Measurements from ENCODE around the gene ZNF512. TPM values are rescaled to one million over a fixed set of nuclear protein-coding genes. Genes with fewer than 3 reads are reported as not detected.
"Not testable (repeated sequence)": the region's sequence is repeated elsewhere in the genome, so short reads cannot be mapped to it uniquely, and the experiment has no call there.

The ZNF512 gene
- total RNA-seq (10 to 100 TPM; 29.5 to 41.7 TPM), polyA plus RNA-seq (10 to 100 TPM; 12.1 to 21.2 TPM)
- long read RNA-seq, donor 1, partial matches to known transcripts, result 1 of 9 reads
- long read RNA-seq, donor 1, other reads (novel, unspliced or antisense), result 3 of 9 reads
- long read RNA-seq, donor 2, transcript ZNF512-208 (13 exons, 3,543 nt), result major isoform, 5 of 14 reads
- long read RNA-seq, donor 2, partial matches to known transcripts, result 1 of 14 reads
- long read RNA-seq, donor 2, other reads (novel, unspliced or antisense), result 3 of 14 reads

- Histone ChIP-seq H3K27ac (ENCODE audit: low read depth in 1 of 2, low read length in 2 of 2) (peak within 1 kb of the TSS in 1 of 2 donors; percentile 48), H3K27me3 (ENCODE audit: control insufficient read depth in 1 of 2, insufficient read depth in 2 of 2, low read length in 1 of 2) (no peaks in the 10 kb centered on the region), H3K36me3 (ENCODE audit: control insufficient read depth in 1 of 2, insufficient read depth in 2 of 2, low read length in 1 of 2) (no peaks in the 10 kb centered on the region), H3K4me3 (ENCODE audit: low read length in 2 of 2) (peak within 1 kb of the TSS; percentile 94 to 97), H3K9me3 (ENCODE audit: control insufficient read depth, low read length) (peaks cover 1% of the 10 kb centered on the region), H3K4me1 (ENCODE audit: control insufficient read depth in 1 of 2, insufficient read depth in 2 of 2, low read length in 2 of 2) (peaks cover 0 to 3% of the 10 kb centered on the region in 2 donors)
- WGBS, 2 donors, result 1% methylated on average over 38 of the region's 38 CpGs
- DNase-seq, result peak; percentile 96 to 97
- intact Hi-C loops (cut with DNase I), result loop anchor here in 1 of 2 donors (10.0 kb wide), 1 partner anchor 88 kb away; the partner anchor contains the start of genes FNDC4 and GCKR
- peak; percentile 95 for ATAC-seq (ENCODE audit: low FRiP score)
Observed at GRCh38 chr2:27582695-27583389, at the start of gene ZNF512. Gene ZNF512 (plus strand): TSS chr2:27583042. CDS start chr2:27583113, 71 bp downstream.

- H3K4me3 ChIP-seq (ENCODE audit: low read length in 2 of 2), result no peak overlapping the region
- no peaks in the 10 kb centered on the region for H3K9me3 ChIP-seq (ENCODE audit: control insufficient read depth, low read length)
- DNase-seq (no peak), ATAC-seq (ENCODE audit: low FRiP score) (no peak)
- H3K36me3 ChIP-seq (ENCODE audit: control insufficient read depth in 1 of 2, insufficient read depth in 2 of 2, low read length in 1 of 2), result no peaks in the 10 kb centered on the region
- no peak overlapping the region for H3K27ac ChIP-seq (ENCODE audit: low read depth in 1 of 2, low read length in 2 of 2)
- H3K4me1 ChIP-seq (ENCODE audit: control insufficient read depth in 1 of 2, insufficient read depth in 2 of 2, low read length in 2 of 2), result no peaks in the 10 kb centered on the region
- 8 to 13% methylated on average over 4 of the region's 4 CpGs for WGBS, 2 donors
- intact Hi-C loops (cut with DNase I), result no loop called here
- no peaks in the 10 kb centered on the region for H3K27me3 ChIP-seq (ENCODE audit: control insufficient read depth in 1 of 2, insufficient read depth in 2 of 2, low read length in 1 of 2)
Observed at GRCh38 chr2:27537287-27537686, 45.6 kb upstream of the ZNF512 start.

DNA sequence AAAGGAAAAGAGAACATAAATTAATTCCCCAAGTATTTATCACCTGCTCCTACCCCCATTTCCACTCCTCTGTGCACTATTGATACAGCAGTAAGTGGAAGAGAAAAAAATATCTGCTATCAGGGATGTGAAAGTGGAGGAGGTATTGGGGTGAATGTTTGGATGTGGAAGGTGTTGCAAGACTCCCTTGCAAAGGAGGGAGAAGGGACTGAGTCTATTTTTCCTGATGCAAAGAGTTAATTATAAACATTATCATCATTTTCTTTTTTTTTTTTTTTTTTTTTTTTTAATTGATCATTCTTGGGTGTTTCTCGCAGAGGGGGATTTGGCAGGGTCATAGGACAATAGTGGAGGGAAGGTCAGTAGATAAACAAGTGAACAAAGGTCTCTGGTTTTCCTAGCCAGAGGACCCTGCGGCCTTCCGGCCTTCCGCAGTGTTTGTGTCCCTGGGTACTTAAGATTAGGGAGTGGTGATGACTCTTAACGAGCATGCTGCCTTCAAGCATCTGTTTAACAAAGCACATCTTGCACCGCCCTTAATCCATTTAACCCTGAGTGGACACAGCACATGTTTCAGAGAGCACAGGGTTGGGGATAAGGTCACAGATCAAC, 43.9 kb upstream of the ZNF512 start:
- H3K9me3 ChIP-seq (ENCODE audit: control insufficient read depth, low read length); ATAC-seq (ENCODE audit: low FRiP score); H3K4me1 ChIP-seq (ENCODE audit: control insufficient read depth in 1 of 2, insufficient read depth in 2 of 2, low read length in 2 of 2); H3K27me3 ChIP-seq (ENCODE audit: control insufficient read depth in 1 of 2, insufficient read depth in 2 of 2, low read length in 1 of 2); intact Hi-C loops (cut with DNase I); H3K4me3 ChIP-seq (ENCODE audit: low read length in 2 of 2); DNase-seq; H3K36me3 ChIP-seq (ENCODE audit: control insufficient read depth in 1 of 2, insufficient read depth in 2 of 2, low read length in 1 of 2); H3K27ac ChIP-seq (ENCODE audit: low read depth in 1 of 2, low read length in 2 of 2): not testable (repeated sequence)
- WGBS, 2 donors, result 74 to 86% methylated on average over 4 to 5 of the region's 6 CpGs

GRCh38 chr2:27539649-27540048, 43.2 kb upstream of the ZNF512 start:
- intact Hi-C loops (cut with DNase I); H3K9me3 ChIP-seq (ENCODE audit: control insufficient read depth, low read length); ATAC-seq (ENCODE audit: low FRiP score): not testable (repeated sequence)

DNA sequence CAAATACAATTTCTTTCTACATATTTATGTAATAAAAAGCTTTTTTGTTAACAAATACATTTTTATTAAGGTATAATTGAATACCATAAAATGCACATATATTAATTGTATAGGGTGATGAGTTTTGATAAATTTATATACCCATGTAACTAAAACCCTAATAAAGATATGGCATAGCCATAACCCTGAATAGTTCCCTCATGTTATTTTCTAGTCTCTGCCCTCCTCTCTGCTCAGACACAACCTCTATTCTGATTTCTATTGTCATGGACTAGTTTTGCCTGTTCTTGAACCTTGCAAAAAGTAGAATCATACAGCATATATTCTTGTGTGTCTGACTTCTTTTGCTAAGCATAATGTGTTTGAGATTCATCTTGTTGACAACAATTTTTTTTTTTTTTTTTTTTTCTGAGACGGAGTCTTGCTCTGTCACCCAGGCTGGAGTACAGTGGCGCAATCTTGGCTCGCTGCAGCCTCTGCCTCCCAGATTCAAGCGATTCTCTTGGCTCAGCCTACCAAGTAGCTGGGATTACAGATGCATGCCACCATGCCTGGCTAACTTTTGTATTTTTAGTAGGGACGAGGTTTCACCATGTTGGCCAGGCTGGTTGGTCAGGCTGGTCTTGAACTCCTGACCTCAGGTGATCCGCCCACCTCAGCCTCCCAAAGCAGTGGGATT, 38.6 kb upstream of the ZNF512 start:
- 82 to 83% methylated on average over 5 to 6 of the region's 6 CpGs for WGBS, 2 donors
- intact Hi-C loops (cut with DNase I), result no loop called here

More at GRCh38 chr2:27539649-27540048, 43.2 kb upstream of the ZNF512 start:
- H3K27me3 ChIP-seq (ENCODE audit: control insufficient read depth in 1 of 2, insufficient read depth in 2 of 2, low read length in 1 of 2); DNase-seq; H3K27ac ChIP-seq (ENCODE audit: low read depth in 1 of 2, low read length in 2 of 2); H3K4me1 ChIP-seq (ENCODE audit: control insufficient read depth in 1 of 2, insufficient read depth in 2 of 2, low read length in 2 of 2); H3K36me3 ChIP-seq (ENCODE audit: control insufficient read depth in 1 of 2, insufficient read depth in 2 of 2, low read length in 1 of 2); H3K4me3 ChIP-seq (ENCODE audit: low read length in 2 of 2): not testable (repeated sequence)
- WGBS, 2 donors, result 91 to 93% methylated on average over 16 to 27 of the region's 35 CpGs

GRCh38 chr2:27545348-27546141, 37.3 kb upstream of the ZNF512 start:
- intact Hi-C loops (cut with DNase I), result no loop called here
- Histone ChIP-seq H3K27me3 (ENCODE audit: control insufficient read depth in 1 of 2, insufficient read depth in 2 of 2, low read length in 1 of 2) (no peaks in the 10 kb centered on the region), H3K9me3 (ENCODE audit: control insufficient read depth, low read length) (no peaks in the 10 kb centered on the region), H3K36me3 (ENCODE audit: control insufficient read depth in 1 of 2, insufficient read depth in 2 of 2, low read length in 1 of 2) (no peaks in the 10 kb centered on the region), H3K27ac (ENCODE audit: low read depth in 1 of 2, low read length in 2 of 2) (no peak overlapping the region), H3K4me1 (ENCODE audit: control insufficient read depth in 1 of 2, insufficient read depth in 2 of 2, low read length in 2 of 2) (no peaks in the 10 kb centered on the region), H3K4me3 (ENCODE audit: low read length in 2 of 2) (no peak overlapping the region)
- DNase-seq (no peak), ATAC-seq (ENCODE audit: low FRiP score) (no peak)
- 85 to 90% methylated on average over 5 of the region's 5 CpGs for WGBS, 2 donors

More for the DNA sequence above, 38.6 kb upstream of the ZNF512 start:
- ATAC-seq (ENCODE audit: low FRiP score) (no peak), DNase-seq (no peak)
- no peak overlapping the region for H3K4me3 ChIP-seq (ENCODE audit: low read length in 2 of 2)
- H3K9me3 ChIP-seq (ENCODE audit: control insufficient read depth, low read length), result no peaks in the 10 kb centered on the region
- no peak overlapping the region for H3K27ac ChIP-seq (ENCODE audit: low read depth in 1 of 2, low read length in 2 of 2)
- no peaks in the 10 kb centered on the region for H3K27me3 ChIP-seq (ENCODE audit: control insufficient read depth in 1 of 2, insufficient read depth in 2 of 2, low read length in 1 of 2)
- no peaks in the 10 kb centered on the region for H3K36me3 ChIP-seq (ENCODE audit: control insufficient read depth in 1 of 2, insufficient read depth in 2 of 2, low read length in 1 of 2)
- H3K4me1 ChIP-seq (ENCODE audit: control insufficient read depth in 1 of 2, insufficient read depth in 2 of 2, low read length in 2 of 2), result no peaks in the 10 kb centered on the region

- Histone ChIP-seq H3K27me3 (ENCODE audit: control insufficient read depth in 1 of 2, insufficient read depth in 2 of 2, low read length in 1 of 2) (no peaks in the 10 kb centered on the region), H3K36me3 (ENCODE audit: control insufficient read depth in 1 of 2, insufficient read depth in 2 of 2, low read length in 1 of 2) (no peaks in the 10 kb centered on the region), H3K9me3 (ENCODE audit: control insufficient read depth, low read length) (no peaks in the 10 kb centered on the region), H3K4me1 (ENCODE audit: control insufficient read depth in 1 of 2, insufficient read depth in 2 of 2, low read length in 2 of 2) (no peaks in the 10 kb centered on the region), H3K4me3 (ENCODE audit: low read length in 2 of 2) (no peak overlapping the region), H3K27ac (ENCODE audit: low read depth in 1 of 2, low read length in 2 of 2) (no peak overlapping the region)
- 82 to 83% methylated on average over 1 of the region's 1 CpG for WGBS, 2 donors
- DNase-seq, result no peak
- no peak for ATAC-seq (ENCODE audit: low FRiP score)
- intact Hi-C loops (cut with DNase I), result no loop called here
Observed at GRCh38 chr2:27549303-27549702, 33.5 kb upstream of the ZNF512 start.

GRCh38 chr2:27551514-27551913, 31.3 kb upstream of the ZNF512 start:
- WGBS, 2 donors, result 98 to 100% methylated on average over 1 of the region's 1 CpG
- H3K9me3 ChIP-seq (ENCODE audit: control insufficient read depth, low read length), result no peaks in the 10 kb centered on the region
- no peaks in the 10 kb centered on the region for H3K27me3 ChIP-seq (ENCODE audit: control insufficient read depth in 1 of 2, insufficient read depth in 2 of 2, low read length in 1 of 2)
- no peak for ATAC-seq (ENCODE audit: low FRiP score)
- H3K27ac ChIP-seq (ENCODE audit: low read depth in 1 of 2, low read length in 2 of 2), result no peak overlapping the region
- no peak overlapping the region for H3K4me3 ChIP-seq (ENCODE audit: low read length in 2 of 2)
- no peaks in the 10 kb centered on the region for H3K36me3 ChIP-seq (ENCODE audit: control insufficient read depth in 1 of 2, insufficient read depth in 2 of 2, low read length in 1 of 2)
- H3K4me1 ChIP-seq (ENCODE audit: control insufficient read depth in 1 of 2, insufficient read depth in 2 of 2, low read length in 2 of 2), result no peaks in the 10 kb centered on the region
- DNase-seq, result no peak
- intact Hi-C loops (cut with DNase I), result no loop called here
